MCF 10A (cell line): ENCODE data around the gene TBC1D14. TPM values are rescaled to one million over a fixed set of nuclear protein-coding genes. Genes with fewer than 3 reads are reported as not detected.
A peak's percentile ranks its signal among the peaks of the same experiment; 100 is the strongest.
"Not testable (repeated sequence)": the region's sequence is repeated elsewhere in the genome, so short reads cannot be mapped to it uniquely, and the experiment has no call there.

Experiments used
- BruUV-seq: library from RNA; stranded (reverse); fragments of 400-500 nt; replicated peaks from 2 replicates; lab custom pipeline; 2021; lab: Mats Ljungman, UMichigan
- CTCF ChIA-PET: fragments of 300-600 bp; sonication (Branson Sonifier 250); formaldehyde crosslinking; extraction: SDS; loops from one replicate; lab custom pipeline; 2021; ENCODE audit warnings: antibody characterized with exemption, inconsistent platforms; lab: Yijun Ruan, JAX
- POLR2A ChIA-PET: fragments of 300-600, 350-650 bp; sonication (Branson Sonifier 250); formaldehyde crosslinking; extraction: SDS; loops from one replicate; lab custom pipeline; 2020; ENCODE audit warnings: antibody characterized with exemption, inconsistent platforms; lab: Yijun Ruan, JAX
- DNase-seq: peaks from one replicate; pipeline ENCODE4 v3.0.0-alpha.2; 2018; ENCODE audit not compliant: unreplicated experiment
- H3K27ac Mint-ChIP-seq: one replicate; pipeline ENCODE4 v1.8.0; 2022; ENCODE audit warnings: mild to moderate bottlenecking, low read depth, mixed read lengths; ENCODE audit not compliant: unreplicated experiment
- H3K27me3 Mint-ChIP-seq: one replicate; pipeline ENCODE4 v1.8.0; 2022; ENCODE audit warnings: mixed read lengths; ENCODE audit not compliant: insufficient read depth, unreplicated experiment
- H3K36me3 Mint-ChIP-seq: one replicate; pipeline ENCODE4 v1.8.0; 2022; ENCODE audit warnings: mild to moderate bottlenecking, moderate library complexity, mixed read lengths; ENCODE audit not compliant: insufficient read depth, unreplicated experiment
- H3K4me1 Mint-ChIP-seq: one replicate; pipeline ENCODE4 v1.8.0; 2022; ENCODE audit warnings: mixed read lengths; ENCODE audit not compliant: insufficient read depth, unreplicated experiment
- H3K4me3 Mint-ChIP-seq: one replicate; pipeline ENCODE4 v1.8.0; 2022; ENCODE audit warnings: mild to moderate bottlenecking, moderate library complexity, mixed read lengths; ENCODE audit not compliant: unreplicated experiment
- H3K9me3 Mint-ChIP-seq: one replicate; pipeline ENCODE4 v1.8.0; 2022; ENCODE audit warnings: mixed read lengths; ENCODE audit not compliant: unreplicated experiment
- CTCF ChIP-seq: fragments of 200-600 bp; IDR thresholded peaks from one replicate; pipeline ENCODE4 v1.8.0; 2022; ENCODE audit warnings: antibody characterized with exemption, mild to moderate bottlenecking; ENCODE audit not compliant: unreplicated experiment
- intact Hi-C: fragments of 100-400 bp; cut with micrococcal nuclease; formaldehyde crosslinking; loops from 2 replicates; pipeline ENCODE4 v1.14.1; 2022
- total RNA-seq: library from RNA; stranded (reverse); gene quantifications from 2 replicates; pipeline ENCODE4 v1.2.3, GENCODE V29; 2022

TBC1D14 gene
- total RNA-seq, 1 experiment from 2014 or later: 55.1 TPM

- DNase-seq: no peak
- Mint-ChIP-seq H3K27me3 (no peaks in the 10 kb centered on the region), H3K4me1 (peaks cover 20% of the 10 kb centered on the region), H3K27ac (no peak overlapping the region), H3K36me3 (no peaks in the 10 kb centered on the region), H3K9me3 (no peaks in the 10 kb centered on the region), H3K4me3 (no peak overlapping the region)
- ChIA-PET CTCF (interaction anchor here (0.6 to 1.1 kb wide), 4 partner anchors 85 to 178 kb away, joined by 3 to 4 read pairs (median 3); no protein-coding TSS in a partner anchor), POLR2A (interaction anchor here (1.1 to 5.8 kb wide), 2 partner anchors 37 to 81 kb away, joined by 4 to 46 read pairs; no protein-coding TSS in a partner anchor)
- no peak for TF ChIP-seq CTCF
- BruUV-seq: no TSS peak
- intact Hi-C loops: loop anchor here (5.0 kb wide), 1 partner anchor 82 kb away; no protein-coding TSS in a partner anchor
Measured at GRCh38 chr4:6905516-6906445, 3.8 kb upstream of the TBC1D14 start.

DNA sequence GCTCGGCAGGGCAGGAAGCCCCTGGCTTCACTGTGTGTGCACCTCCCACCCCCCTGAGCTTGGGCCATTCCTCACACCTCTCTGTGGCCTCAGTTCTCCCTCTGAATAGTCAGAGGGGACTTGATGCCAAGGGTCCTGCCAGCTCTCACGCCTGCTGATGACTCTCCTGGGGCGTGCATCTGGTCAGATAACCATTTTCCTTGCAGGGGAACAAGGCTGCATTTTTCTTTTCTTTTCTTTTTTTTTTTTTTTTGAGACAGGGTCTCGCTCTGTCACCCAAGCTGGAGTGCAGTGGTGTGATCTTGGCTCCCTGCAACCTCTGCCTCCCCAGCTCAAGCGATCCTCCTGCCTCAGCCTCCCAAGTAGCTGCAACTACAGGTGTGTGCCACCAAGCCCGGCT lies 3.1 kb upstream of the TBC1D14 start:
- H3K36me3 Mint-ChIP-seq, H3K27me3 Mint-ChIP-seq, BruUV-seq, H3K4me3 Mint-ChIP-seq, DNase-seq, H3K9me3 Mint-ChIP-seq, H3K27ac Mint-ChIP-seq: not testable (repeated sequence)
- ChIA-PET POLR2A (interaction anchor here (5.8 kb wide), 1 partner anchor 81 kb away, joined by 46 read pairs; no protein-coding TSS in a partner anchor), CTCF (interaction anchor here (0.6 to 1.1 kb wide), 5 partner anchors 33 to 164 kb away, joined by 3 to 6 read pairs (median 3); no protein-coding TSS in a partner anchor)
- intact Hi-C loops: loop anchor here (5.0 kb wide), 1 partner anchor 81 kb away; no protein-coding TSS in a partner anchor
- H3K4me1 Mint-ChIP-seq: peaks cover 27% of the 10 kb centered on the region

DNA sequence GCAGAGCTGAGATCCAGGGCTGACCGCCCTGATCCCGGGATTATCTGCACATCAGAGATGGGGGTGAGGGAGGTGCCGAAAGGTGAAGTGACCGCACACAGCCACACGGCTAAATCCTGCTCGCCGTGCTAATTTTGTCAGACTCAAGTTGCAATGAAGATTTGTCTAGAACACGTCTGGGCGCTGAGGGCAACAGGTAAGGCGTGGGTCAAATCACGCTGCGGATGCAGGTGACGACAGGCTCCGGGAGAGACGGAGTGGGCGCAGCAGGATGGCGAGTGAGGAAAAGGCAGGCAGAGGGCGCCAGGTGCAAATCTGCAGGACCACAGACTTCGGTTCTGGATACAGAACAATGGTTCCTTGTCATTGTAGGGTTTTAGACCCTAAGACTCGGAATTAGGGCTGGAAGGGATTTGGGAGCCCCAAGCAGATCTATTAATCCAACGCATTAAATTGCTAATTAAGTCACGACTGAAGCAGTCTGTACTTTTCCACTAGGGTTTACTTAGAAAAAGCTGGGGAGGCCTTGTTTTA lies 1.9 kb upstream of the TBC1D14 start:
- ChIA-PET CTCF (interaction anchor here (1.0 to 2.4 kb wide), 3 partner anchors 12 to 165 kb away, joined by 3 to 5 read pairs (median 3); no protein-coding TSS in a partner anchor), POLR2A (interaction anchor here (0.7 to 5.8 kb wide), 5 partner anchors 10 to 198 kb away, joined by 3 to 46 read pairs (median 5); partner anchors contain the start of gene MRFAP1L1)
- Mint-ChIP-seq H3K4me3 (peak overlapping the region; percentile 28), H3K9me3 (no peaks in the 10 kb centered on the region), H3K27ac (no peak overlapping the region), H3K36me3 (no peaks in the 10 kb centered on the region), H3K27me3 (no peaks in the 10 kb centered on the region), H3K4me1 (peaks cover 29% of the 10 kb centered on the region)
- BruUV-seq: no TSS peak
- TF ChIP-seq CTCF: peak; percentile 16
- DNase-seq: no peak
- intact Hi-C loops: loop anchor here (5.0 kb wide), 1 partner anchor 80 kb away; no protein-coding TSS in a partner anchor

GRCh38 chr4:6908432-6909112 lies 1.1 kb upstream of the TBC1D14 start:
- Mint-ChIP-seq H3K9me3 (no peaks in the 10 kb centered on the region), H3K36me3 (no peaks in the 10 kb centered on the region), H3K4me3 (peak overlapping the region; percentile 79), H3K27me3 (no peaks in the 10 kb centered on the region), H3K4me1 (peaks cover 29% of the 10 kb centered on the region), H3K27ac (peak overlapping the region; percentile 77)
- CTCF ChIA-PET: interaction anchor here (0.7 to 2.4 kb wide), 10 partner anchors 13 to 173 kb away, joined by 3 to 6 read pairs (median 4); partner anchors contain the start of gene GRPEL1
- TF ChIP-seq CTCF: no peak
- TSS peak; percentile 80 for BruUV-seq
- no peak for DNase-seq
- POLR2A ChIA-PET: interaction anchor here (0.5 to 5.8 kb wide), 15 partner anchors 21 to 1415 kb away, joined by 3 to 46 read pairs (median 5); partner anchors contain the start of genes GRPEL1 and MRFAP1L1
- intact Hi-C loops: loop anchor here (1.0 to 5.0 kb wide), 2 partner anchors 79 to 160 kb away; partner anchors contain the start of gene GRPEL1
